AG10803 (cell line): ENCODE results near the gene ZBP1.

ENCODE experiments used
- DNase-seq: peaks from one replicate; pipeline ENCODE4 v3.0.0; 2010; ENCODE audit warnings: low read depth
- H3K4me3 ChIP-seq: 2 replicates; pipeline ENCODE4 v1.5.1; 2011; ENCODE audit warnings: mild to moderate bottlenecking, low read length, control low read depth
- CTCF ChIP-seq: conservative IDR thresholded peaks from 2 replicates; pipeline ENCODE4 v1.5.1; 2011; ENCODE audit warnings: mild to moderate bottlenecking, low read length, control low read depth, inconsistent platforms

Gene ZBP1

DNA sequence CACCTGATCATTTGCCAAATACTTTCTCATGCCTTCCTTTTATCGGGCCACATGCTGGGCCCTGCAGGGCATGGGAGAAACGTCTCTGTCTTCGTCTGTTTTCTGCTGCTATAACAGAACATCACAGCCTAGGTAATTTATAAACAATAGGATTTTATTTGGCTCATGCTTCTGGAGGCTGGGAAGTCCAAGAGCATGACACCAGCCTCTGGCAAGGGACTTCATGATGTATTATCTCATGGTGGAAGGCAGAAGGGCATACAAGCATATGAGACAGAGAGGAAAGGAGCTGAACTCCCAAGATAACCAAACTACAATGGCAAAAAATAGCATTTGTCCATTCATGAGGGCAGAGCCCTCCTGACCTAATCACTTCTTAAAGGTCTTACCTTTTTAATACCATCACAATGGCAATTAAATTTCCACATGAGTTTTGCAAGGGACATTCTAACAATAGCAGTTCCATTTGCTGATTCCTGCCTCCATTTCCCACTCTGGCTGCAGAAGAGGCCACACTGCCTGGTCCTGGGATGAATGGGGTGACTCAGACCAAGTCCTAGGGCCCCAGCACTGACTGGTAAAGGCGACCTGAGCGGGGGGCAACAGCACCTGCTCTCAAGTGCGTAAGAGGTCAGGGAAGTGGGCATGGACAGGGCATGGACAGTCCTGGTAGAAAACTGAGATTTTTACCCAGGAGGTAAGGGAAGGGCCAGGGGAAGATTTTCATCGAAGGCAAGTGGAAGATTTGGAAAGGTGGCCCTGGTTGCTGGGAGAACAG, 5.1 kb upstream of the ZBP1 start:
- H3K4me3 ChIP-seq: no peak overlapping the region

GRCh38 chr20:57624124-57624523, 3.9 kb upstream of the ZBP1 start:
- DNase-seq: no peak
- TF ChIP-seq CTCF: no peak
- no peak overlapping the region for H3K4me3 ChIP-seq

More for the DNA sequence above, 5.1 kb upstream of the ZBP1 start:
- no peak for TF ChIP-seq CTCF
- no peak for DNase-seq

GRCh38 chr20:57622579-57623381, 2.6 kb upstream of the ZBP1 start:
- peak; percentile 67 for TF ChIP-seq CTCF
- no peak overlapping the region for H3K4me3 ChIP-seq
- DNase-seq: peak; percentile 42

GRCh38 chr20:57622201-57622570, 2.0 kb upstream of the ZBP1 start:
- H3K4me3 ChIP-seq: no peak overlapping the region
- TF ChIP-seq CTCF: no peak
- DNase-seq: no peak

GRCh38 chr20:57621421-57622200, 1.4 kb upstream of the ZBP1 start:
- peak; percentile 14 for DNase-seq
- H3K4me3 ChIP-seq: no peak overlapping the region
- no peak for TF ChIP-seq CTCF

DNA sequence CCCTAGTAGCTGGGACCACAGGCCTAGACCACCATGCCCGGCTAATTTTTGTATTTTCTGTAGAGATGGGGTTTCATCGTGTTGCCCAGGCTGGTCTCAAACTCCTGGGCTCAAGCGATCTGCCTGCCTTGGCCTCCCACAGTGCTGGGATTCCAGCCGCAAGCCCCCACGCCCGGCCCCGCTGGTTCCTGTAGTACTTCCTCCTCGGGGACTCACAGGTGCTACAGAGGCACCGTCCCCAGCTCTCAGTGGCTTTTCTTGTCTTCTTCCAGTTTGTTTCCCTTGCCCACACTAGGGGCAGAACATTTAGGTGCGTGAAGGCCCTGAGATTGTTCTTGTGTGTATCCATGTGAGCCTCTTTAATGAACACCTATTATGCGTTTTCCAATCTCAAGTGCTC, 773 bp upstream of the ZBP1 start:
- no peak for DNase-seq
- no peak for TF ChIP-seq CTCF
- H3K4me3 ChIP-seq: no peak overlapping the region
